SU-DHL-6 (cell line): ENCODE results near the gene SPG21.

Experiments
- CTCF ChIP-seq: fragments of 200-600 bp; sonication (generic); IDR thresholded peaks from one replicate; pipeline ENCODE4 v1.5.1; 2017; ENCODE audit warnings: antibody characterized with exemption, mild to moderate bottlenecking, low read length, moderate library complexity; ENCODE audit not compliant: insufficient read depth, poor library complexity, severe bottlenecking
- EZH2phosphoT487 ChIP-seq: fragments of 200-600 bp; sonication (generic), shearing (Covaris generic); conservative IDR thresholded peaks from 2 replicates; pipeline ENCODE4 v1.6.1; 2018; ENCODE audit warnings: mild to moderate bottlenecking, antibody characterized with exemption, low read length, moderate library complexity, mixed read lengths

- TF ChIP-seq CTCF (no peak), EZH2phosphoT487 (no peak)
Observed at GRCh38 chr15:64997066-64997465, 7.4 kb upstream of the SPG21 start.
